Effector CD4-positive, alpha-beta T cell (primary cell): ENCODE data around the gene SMAD7.
"Not testable (repeated sequence)": the region's sequence is repeated elsewhere in the genome, so short reads cannot be mapped to it uniquely, and the experiment has no call there.

Experiments
- DNase-seq: peaks from one replicate; pipeline ENCODE4 v3.0.0-alpha.2; 2020

SMAD7 gene

DNA sequence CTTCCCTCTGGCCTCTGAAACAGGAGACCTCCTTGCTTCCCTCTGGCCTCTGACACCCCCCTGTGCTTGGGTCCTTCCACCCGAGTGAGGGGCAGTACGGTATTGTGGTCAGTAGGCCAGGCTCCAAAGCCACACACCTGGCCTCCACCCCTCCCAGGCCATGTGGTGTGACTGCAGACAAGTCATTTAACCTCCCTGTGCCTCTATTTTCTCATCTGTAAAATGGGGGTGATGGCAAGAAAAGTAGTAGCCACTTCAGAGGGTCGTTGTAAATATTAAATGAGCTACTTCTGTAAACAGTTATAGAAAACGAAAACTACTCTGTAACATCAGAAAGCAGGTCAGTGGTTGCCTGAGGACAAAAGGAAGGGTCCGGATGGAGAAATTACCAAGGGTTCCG lies 74.2 kb downstream of the SMAD7 start:
- no peak for DNase-seq

DNA sequence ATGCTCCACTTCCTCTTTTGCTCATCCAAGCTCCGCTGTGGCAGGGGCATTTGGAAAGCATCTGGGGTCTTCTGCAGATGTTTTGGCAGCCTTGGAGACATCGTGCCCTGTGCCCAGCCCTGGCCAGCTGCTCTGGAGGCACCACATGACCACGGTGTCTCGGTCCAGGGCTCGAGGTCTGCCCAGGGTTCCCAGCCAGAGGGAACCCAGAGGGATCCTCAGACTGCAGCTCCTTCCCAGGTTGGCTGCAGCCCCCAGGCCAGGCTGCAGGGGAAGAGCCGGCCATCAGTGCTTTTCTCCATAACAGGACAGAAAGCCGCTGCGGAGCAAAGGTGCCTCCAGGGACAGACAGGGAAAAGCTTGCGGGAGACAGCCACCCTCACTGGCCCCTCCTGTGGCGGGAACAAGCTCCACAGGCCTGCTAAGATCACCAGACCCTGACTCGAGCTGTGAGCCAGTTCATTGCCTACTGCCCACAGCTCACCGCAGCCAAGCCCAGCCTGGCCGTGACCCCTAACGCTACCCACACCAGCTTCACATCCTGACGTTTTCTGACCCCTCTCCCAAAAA lies 74.7 kb downstream of the SMAD7 start:
- no peak for DNase-seq

DNA sequence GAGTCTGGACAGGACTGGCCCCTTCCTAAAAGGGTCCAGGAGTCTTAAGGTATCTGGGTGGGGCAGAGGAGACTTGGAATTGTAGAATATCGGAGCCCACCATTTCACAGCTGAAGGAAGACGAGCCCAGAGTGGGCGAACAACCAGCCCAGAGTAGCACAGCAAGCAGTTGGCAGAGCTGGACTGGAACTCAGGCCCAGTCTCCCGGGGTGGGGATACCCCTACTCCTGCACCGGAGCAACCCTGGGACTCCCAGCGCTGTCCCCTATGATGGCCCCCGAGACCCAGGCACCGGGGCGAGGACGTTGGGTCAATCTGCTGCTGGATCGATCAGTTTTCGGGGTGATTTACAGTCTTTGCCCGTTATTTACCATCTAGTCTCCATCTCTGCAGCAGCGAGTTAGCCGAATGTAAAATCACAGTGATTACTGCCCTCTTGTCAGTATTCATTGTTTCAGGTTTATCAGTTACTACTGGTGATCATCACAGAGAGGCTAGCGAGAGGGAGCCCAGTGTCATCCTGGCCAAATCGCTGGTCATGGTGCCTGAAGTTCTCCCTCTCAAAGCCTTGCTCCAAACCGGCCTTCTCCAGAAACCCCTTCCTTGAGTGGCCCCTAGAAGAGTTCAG lies 75.3 kb downstream of the SMAD7 start:
- no peak for DNase-seq

DNA sequence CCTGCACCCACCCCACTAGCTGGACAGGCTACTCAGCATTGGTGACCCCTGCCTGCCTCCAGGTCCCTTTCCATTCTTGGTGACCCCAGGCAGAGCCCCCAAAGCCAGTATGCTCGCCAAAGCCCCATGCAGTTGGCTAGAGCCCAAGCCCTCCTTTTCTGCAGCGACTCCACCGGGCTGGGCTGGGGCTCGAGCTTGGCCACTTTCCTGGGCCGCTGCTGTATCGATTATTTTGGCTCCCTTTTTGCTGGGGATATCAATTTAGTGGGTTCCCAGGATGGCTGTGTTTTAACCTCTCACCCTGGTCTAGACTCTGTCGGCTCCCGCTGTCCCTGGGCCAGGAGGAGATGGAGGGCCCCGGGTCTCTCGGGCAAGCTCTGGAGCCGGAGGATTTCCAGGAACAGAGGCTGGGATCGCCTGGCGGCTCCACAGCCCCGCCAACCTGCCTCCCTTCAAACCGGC lies 76.0 kb downstream of the SMAD7 start:
- DNase-seq, result no peak

DNA sequence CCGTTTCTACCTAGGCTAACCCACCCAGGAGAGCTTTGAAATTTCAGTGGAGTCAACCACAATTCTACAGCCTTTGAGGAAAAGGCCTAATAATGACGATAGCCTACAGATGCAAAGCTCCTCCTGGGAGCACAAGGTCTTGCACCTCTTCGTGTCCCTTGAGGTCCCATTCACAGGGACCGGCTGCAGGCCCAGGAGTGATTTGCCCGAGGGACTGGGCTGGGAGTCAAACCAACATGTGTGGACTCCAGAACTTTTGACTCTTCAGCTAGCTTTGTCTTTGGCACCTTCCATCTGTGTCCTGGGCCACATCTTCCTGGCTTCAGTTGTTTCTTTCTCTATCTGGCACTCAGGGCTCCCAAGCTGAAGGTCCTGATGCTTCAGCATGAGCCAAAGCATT lies 76.5 kb downstream of the SMAD7 start:
- no peak for DNase-seq

DNA sequence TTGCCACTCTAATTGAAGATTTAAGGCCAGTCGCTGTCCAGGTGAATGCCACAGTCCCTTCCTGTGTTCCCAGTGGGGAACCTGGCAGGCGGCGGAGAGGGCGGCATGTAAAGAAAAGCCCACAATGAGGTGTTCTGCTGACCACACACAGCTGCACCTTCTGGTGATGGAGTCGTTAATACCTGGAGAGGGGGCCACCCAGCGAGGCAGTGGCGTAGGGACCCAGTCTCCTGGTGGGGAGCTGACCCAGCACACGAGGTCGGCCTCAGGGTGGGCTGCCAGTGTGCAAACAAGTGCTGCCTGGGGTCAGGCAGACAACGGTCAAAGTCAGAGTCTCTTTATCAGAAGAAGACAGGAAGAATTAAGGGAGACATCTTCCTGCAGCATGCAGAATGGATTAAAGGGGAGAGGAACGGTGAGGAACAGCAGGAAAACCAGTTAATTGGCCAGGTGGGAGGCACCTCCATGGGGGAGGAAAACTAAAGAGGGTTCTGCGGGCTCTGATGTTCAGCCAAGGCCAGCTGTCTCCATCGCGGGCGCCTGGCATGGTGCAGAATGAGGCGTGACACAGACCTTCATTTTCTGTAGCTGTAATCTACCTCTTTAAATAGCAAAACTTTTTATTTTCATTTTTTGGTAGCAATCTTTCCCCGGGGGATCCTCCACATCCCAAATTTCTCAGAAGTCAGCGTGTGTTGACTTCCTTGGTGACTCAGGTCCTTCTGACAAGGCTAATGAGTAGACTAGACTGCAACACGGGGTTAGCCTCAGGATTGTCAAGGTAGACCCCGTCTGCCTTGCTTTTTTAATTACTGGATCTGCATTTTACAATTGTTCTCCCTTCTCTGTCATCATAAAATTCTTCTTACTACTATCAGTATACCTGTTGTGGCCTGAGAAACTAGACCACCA lies 78.3 kb downstream of the SMAD7 start:
- DNase-seq, result no peak

DNA sequence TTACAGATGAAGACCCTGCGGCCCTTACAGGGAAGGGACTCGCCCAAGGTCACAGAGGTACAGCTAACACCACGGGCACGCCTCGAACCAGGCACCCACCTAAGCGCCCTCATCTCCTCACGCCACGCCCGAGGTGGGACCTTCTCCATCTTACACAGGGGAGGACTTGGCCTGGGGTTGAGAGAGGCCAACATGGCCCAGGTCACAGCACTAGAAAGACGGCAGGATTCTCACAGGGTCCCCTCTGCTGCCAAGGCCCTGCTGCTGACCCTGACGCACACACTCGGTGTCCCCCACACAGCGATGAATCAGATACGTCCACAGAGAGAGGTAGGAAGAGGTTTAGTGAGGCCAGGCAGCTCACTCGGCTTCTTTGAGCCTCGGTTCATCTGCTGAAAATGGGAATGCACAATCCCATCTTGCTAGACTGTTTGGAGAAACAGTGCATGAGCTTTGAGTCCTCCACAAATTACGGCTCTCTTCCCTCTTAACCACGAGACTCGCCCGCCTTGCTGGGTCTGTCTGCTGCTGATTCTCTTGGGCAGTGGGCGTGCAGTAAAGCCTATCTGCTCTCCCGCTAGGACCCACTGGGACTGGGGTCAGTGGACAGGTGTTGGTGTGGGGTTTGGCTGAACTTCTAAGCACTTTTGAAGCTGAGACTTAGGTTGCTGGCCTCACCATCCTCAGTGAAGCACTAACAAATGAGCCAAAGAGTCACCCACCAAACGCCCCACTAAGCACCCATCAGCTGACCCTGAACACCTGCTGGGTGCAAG lies 79.2 kb downstream of the SMAD7 start:
- no peak for DNase-seq

DNA sequence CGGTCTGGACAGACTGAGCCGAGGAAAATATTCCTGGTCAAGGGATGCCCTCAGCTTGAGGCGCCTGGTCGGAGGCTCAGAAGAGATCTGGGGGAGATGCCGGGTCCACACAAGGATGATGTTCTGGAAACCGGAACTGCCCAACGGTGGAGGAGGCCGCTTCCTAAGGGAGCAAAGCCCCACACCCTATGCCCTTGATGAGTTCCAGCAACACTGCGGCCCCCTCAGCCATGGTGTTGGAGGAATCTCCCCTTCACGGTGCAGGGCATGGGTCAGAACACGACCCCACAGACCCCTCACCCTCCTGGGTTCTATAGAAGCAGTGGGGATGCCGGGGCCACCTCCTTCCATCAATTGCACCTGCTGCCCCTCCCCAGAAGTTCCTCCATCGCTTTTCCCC lies 79.8 kb downstream of the SMAD7 start:
- DNase-seq, result not testable (repeated sequence)
